ENCODE results near the gene DNPH1.

Gene DNPH1

DNA sequence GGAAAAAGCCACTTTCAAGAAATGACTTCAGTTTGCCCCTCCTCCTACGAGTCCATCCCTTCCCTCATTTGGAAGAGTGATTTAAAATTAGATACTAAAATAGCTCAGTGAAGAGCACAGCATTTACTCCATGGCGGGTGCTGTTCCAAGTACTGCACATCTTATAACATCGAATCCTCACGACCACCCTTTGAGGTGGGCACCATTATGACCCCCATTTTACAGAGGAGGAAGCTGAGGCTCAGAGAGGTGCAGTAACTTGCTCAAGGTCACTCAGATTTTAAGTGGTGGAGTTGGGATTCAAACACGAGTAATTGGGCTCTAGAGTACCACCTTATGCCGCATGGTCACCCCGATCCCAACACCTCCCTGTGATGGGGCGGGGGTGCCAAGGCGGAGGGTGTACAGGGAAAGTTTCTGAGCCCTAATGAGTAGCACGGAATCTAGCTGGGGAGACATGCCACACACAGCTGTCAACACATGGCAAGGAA lies 39.5 kb upstream of the DNPH1 start:
- TF ChIP-seq, protein P1, sequence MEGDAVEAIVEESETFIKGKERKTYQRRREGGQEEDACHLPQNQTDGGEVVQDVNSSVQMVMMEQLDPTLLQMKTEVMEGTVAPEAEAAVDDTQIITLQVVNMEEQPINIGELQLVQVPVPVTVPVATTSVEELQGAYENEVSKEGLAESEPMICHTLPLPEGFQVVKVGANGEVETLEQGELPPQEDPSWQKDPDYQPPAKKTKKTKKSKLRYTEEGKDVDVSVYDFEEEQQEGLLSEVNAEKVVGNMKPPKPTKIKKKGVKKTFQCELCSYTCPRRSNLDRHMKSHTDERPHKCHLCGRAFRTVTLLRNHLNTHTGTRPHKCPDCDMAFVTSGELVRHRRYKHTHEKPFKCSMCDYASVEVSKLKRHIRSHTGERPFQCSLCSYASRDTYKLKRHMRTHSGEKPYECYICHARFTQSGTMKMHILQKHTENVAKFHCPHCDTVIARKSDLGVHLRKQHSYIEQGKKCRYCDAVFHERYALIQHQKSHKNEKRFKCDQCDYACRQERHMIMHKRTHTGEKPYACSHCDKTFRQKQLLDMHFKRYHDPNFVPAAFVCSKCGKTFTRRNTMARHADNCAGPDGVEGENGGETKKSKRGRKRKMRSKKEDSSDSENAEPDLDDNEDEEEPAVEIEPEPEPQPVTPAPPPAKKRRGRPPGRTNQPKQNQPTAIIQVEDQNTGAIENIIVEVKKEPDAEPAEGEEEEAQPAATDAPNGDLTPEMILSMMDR (IDR thresholded peaks at IDR 0.05; ENCODE audit: low read length) = no peak
- no peak for TF ChIP-seq EZH2 (IDR thresholded peaks at IDR 0.05; ENCODE audit: borderline replicate concordance, low read length)
- H3K79me2 ChIP-seq (ENCODE audit: insufficient read depth, low read length) = no peaks in the 10 kb centered on the region
- H3K4me3 ChIP-seq (ENCODE audit: low read depth, low read length, poor library complexity, severe bottlenecking) = peak overlapping the region; percentile 38
- H2AFZ ChIP-seq (ENCODE audit: low read length) = no peak overlapping the region
- H3K4me1 ChIP-seq (ENCODE audit: insufficient read depth, low read length, severe bottlenecking) = peaks cover 26% of the 10 kb centered on the region
- H3K9me3 ChIP-seq (ENCODE audit: low read length) = no peaks in the 10 kb centered on the region
- H3K27ac ChIP-seq (ENCODE audit: low read depth, low read length, poor library complexity, severe bottlenecking) = no peak overlapping the region
- H3K4me2 ChIP-seq (ENCODE audit: low read length) = peak overlapping the region; percentile 70; the same call in 1 of the 2 replicates
- no peak overlapping the region for H3K9ac ChIP-seq (ENCODE audit: low read length)
- H3F3A ChIP-seq (ENCODE audit: insufficient read depth, low read length) = no peaks in the 10 kb centered on the region
- no peaks in the 10 kb centered on the region for H4K20me1 ChIP-seq (ENCODE audit: insufficient read depth, low read length)
- 0 out of 2 replicates have a peak, but pooled peaks cover 6% of the 10 kb centered on the region for H3K27me3 ChIP-seq (ENCODE audit: insufficient read depth, low read length)
- H3K36me3 ChIP-seq (ENCODE audit: insufficient read depth, low read length) = no peaks in the 10 kb centered on the region
- no peaks in the 10 kb centered on the region for H3K9me2 ChIP-seq (ENCODE audit: low read depth, low read length)

DNA sequence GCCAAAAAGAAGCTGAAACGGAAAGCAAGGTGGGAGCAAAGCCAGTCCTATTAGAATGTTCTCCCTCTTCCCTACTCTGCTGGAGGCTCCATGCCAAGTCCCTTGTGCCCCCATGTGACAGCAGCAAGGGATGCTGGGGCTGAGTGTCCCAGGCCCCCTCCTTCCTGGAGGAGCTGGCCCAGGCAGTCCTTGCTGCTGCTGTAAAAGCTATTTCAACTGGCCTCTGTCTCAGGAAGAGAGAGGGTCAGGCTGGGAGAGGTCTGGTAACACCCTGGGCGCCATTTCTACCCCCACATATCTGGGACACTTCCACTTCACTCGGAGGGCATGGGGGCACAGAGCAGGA lies 39.0 kb upstream of the DNPH1 start:
- Histone ChIP-seq H3K4me2 (ENCODE audit: low read length) (no peak overlapping the region), H2AFZ (ENCODE audit: low read length) (no peak overlapping the region), H3K9ac (ENCODE audit: low read length) (no peak overlapping the region), H3K36me3 (ENCODE audit: insufficient read depth, low read length) (no peaks in the 10 kb centered on the region), H3K27ac (ENCODE audit: low read depth, low read length, poor library complexity, severe bottlenecking) (no peak overlapping the region), H4K20me1 (ENCODE audit: insufficient read depth, low read length) (no peaks in the 10 kb centered on the region), H3K27me3 (ENCODE audit: insufficient read depth, low read length) (0 out of 2 replicates have a peak, but pooled peaks cover 6% of the 10 kb centered on the region), H3F3A (ENCODE audit: insufficient read depth, low read length) (no peaks in the 10 kb centered on the region), H3K9me3 (ENCODE audit: low read length) (no peaks in the 10 kb centered on the region), H3K79me2 (ENCODE audit: insufficient read depth, low read length) (no peaks in the 10 kb centered on the region), H3K9me2 (ENCODE audit: low read depth, low read length) (no peaks in the 10 kb centered on the region), H3K4me3 (ENCODE audit: low read depth, low read length, poor library complexity, severe bottlenecking) (no peak overlapping the region), H3K4me1 (ENCODE audit: insufficient read depth, low read length, severe bottlenecking) (peaks cover 26% of the 10 kb centered on the region)
- no peak for TF ChIP-seq EZH2 (IDR thresholded peaks at IDR 0.05; ENCODE audit: borderline replicate concordance, low read length)
- TF ChIP-seq, protein P1 (IDR thresholded peaks at IDR 0.05; ENCODE audit: low read length) = no peak

DNA sequence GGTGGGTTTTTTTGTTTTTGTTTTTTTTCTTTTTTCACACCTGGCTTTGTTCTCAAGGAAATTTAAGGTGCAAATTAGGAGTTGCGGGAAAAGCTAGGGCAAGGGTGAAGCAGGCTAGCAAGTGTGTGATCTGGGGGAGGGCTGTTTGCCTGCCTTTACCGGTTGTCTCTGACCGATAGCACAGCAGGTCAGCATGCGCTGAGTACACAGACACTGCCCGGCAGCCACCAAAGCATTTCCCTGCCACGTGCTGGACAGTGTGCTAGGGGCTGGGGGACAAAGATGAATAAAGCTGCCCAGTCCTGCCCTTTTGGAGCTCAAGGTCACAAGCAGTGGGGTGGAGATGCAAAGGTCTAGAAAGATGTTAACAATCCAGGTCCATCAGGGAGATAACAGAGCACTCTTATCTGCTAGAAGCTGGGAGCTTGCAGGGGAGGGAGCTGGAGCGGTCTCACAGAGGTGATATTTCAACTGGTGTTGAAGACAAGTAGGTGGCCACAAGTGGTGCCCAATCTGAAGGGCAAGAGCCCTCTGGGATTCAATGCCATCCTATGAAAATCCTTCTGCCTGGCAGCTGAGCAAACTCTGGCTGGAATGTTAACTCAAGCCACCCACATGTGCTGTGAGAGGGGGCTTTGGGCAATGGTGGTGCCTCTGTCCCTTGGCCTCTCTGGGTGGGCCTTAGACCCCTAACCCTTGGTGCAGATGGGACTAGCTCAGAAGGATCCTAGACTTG lies 38.5 kb upstream of the DNPH1 start:
- Histone ChIP-seq H2AFZ (ENCODE audit: low read length) (no peak overlapping the region), H3K4me2 (ENCODE audit: low read length) (no peak overlapping the region), H3K4me1 (ENCODE audit: insufficient read depth, low read length, severe bottlenecking) (peaks cover 26% of the 10 kb centered on the region), H3K79me2 (ENCODE audit: insufficient read depth, low read length) (no peaks in the 10 kb centered on the region), H3K9me3 (ENCODE audit: low read length) (no peaks in the 10 kb centered on the region), H3K9me2 (ENCODE audit: low read depth, low read length) (no peaks in the 10 kb centered on the region), H3K4me3 (ENCODE audit: low read depth, low read length, poor library complexity, severe bottlenecking) (no peak overlapping the region), H3K27me3 (ENCODE audit: insufficient read depth, low read length) (0 out of 2 replicates have a peak, but pooled peaks cover 6% of the 10 kb centered on the region), H3K9ac (ENCODE audit: low read length) (no peak overlapping the region), H3K27ac (ENCODE audit: low read depth, low read length, poor library complexity, severe bottlenecking) (no peak overlapping the region), H4K20me1 (ENCODE audit: insufficient read depth, low read length) (no peaks in the 10 kb centered on the region), H3K36me3 (ENCODE audit: insufficient read depth, low read length) (no peaks in the 10 kb centered on the region), H3F3A (ENCODE audit: insufficient read depth, low read length) (no peaks in the 10 kb centered on the region)
- TF ChIP-seq, protein P1 (IDR thresholded peaks at IDR 0.05; ENCODE audit: low read length) = no peak
- TF ChIP-seq EZH2 (IDR thresholded peaks at IDR 0.05; ENCODE audit: borderline replicate concordance, low read length) = no peak

Data from OCI-LY1 (cell line).